COR-L47 (cell line): ENCODE data around the gene GPHB5.
"Not testable (repeated sequence)": the region's sequence is repeated elsewhere in the genome, so short reads cannot be mapped to it uniquely, and the experiment has no call there.

Experiments
- DNase-seq: peaks from one replicate; lab custom pipeline; 2025; lab: John Stamatoyannopoulos, UW

The GPHB5 gene

GRCh38 chr14:63295231-63295685 lies 23.5 kb downstream of the GPHB5 start:
- DNase-seq: no peak

- DNase-seq: no peak
Observed at GRCh38 chr14:63292805-63293204, 25.9 kb downstream of the GPHB5 start.

- DNase-seq: no peak
Observed at GRCh38 chr14:63290741-63291430, 27.8 kb downstream of the GPHB5 start.

- DNase-seq: no peak
Observed at GRCh38 chr14:63288853-63289252, 29.9 kb downstream of the GPHB5 start.

GRCh38 chr14:63287666-63288483 lies 30.9 kb downstream of the GPHB5 start:
- peak; percentile 11 for DNase-seq

GRCh38 chr14:63286071-63286470 lies 32.7 kb downstream of the GPHB5 start:
- peak; percentile 92 for DNase-seq

- DNase-seq: no peak
Observed at GRCh38 chr14:63283884-63284248, 34.9 kb downstream of the GPHB5 start.

- DNase-seq: no peak
Observed at GRCh38 chr14:63282997-63283883, 35.5 kb downstream of the GPHB5 start.

- DNase-seq: not testable (repeated sequence)
Observed at GRCh38 chr14:63279933-63280332, 38.8 kb downstream of the GPHB5 start.

GRCh38 chr14:63277591-63278183 lies 41.0 kb downstream of the GPHB5 start:
- peak; percentile 28 for DNase-seq

GRCh38 chr14:63276492-63277342 lies 42.0 kb downstream of the GPHB5 start:
- peak; percentile 64 for DNase-seq

GRCh38 chr14:63276016-63276415 lies 42.7 kb downstream of the GPHB5 start:
- peak; percentile 71 for DNase-seq

GRCh38 chr14:63275611-63276010 lies 43.1 kb downstream of the GPHB5 start:
- DNase-seq: peak; percentile 71

- no peak for DNase-seq
Observed at GRCh38 chr14:63273717-63274655, 44.7 kb downstream of the GPHB5 start.

GRCh38 chr14:63273129-63273528 lies 45.6 kb downstream of the GPHB5 start:
- DNase-seq: no peak

- no peak for DNase-seq
Observed at GRCh38 chr14:63269561-63270225, 49.0 kb downstream of the GPHB5 start.

GRCh38 chr14:63268771-63269170 lies 50.0 kb downstream of the GPHB5 start:
- no peak for DNase-seq

GRCh38 chr14:63267171-63267570 lies 51.6 kb downstream of the GPHB5 start:
- DNase-seq: no peak

GRCh38 chr14:63266106-63266505 lies 52.6 kb downstream of the GPHB5 start:
- DNase-seq: no peak
